Right lobe of liver (tissue), 6 donors: ENCODE results near the gene HOXA11. TPM values are rescaled to one million over a fixed set of nuclear protein-coding genes. Genes with fewer than 3 reads are reported as not detected.

ENCODE experiments used
- ATAC-seq, 4 donors: fragments of 200-7000 bp; cut with Tn5 transposase; one replicate each; pipeline ENCODE4 v1.9.1; 2020; ENCODE audit warnings: mild to moderate bottlenecking in 4 of 4, moderate library complexity in 4 of 4
- DNase-seq, 3 donors: peaks; one replicate each; pipeline ENCODE4 v3.0.0-alpha.2; 2020
- H3K27ac ChIP-seq, 3 donors: fragments of 200-600 bp; one replicate each; pipeline ENCODE4 v1.8.0; 2022
- H3K27me3 ChIP-seq, 2 donors: fragments of 200-600 bp; one replicate each; pipeline ENCODE4 v1.8.0; 2022
- H3K36me3 ChIP-seq, 4 donors: fragments of 200-600 bp; sonication (generic) in 1 of 4; one replicate each; pipeline versions ENCODE4 v1.5.1 to v1.8.0; 2017 to 2022; ENCODE audit warnings: control low read depth in 1 of 4
- H3K4me1 ChIP-seq, 4 donors: fragments of 200-600 bp; sonication (generic) in 1 of 4; one replicate each; pipeline versions ENCODE4 v1.5.1 to v1.8.0; 2017 to 2022; ENCODE audit warnings: control low read depth in 1 of 4
- H3K4me3 ChIP-seq, 3 donors: fragments of 200-600 bp; one replicate each; pipeline ENCODE4 v1.8.0; 2022
- H3K9me3 ChIP-seq, 4 donors: fragments of 200-600 bp; sonication (generic) in 1 of 4; one replicate each; pipeline versions ENCODE4 v1.5.1 to v1.8.0; 2017 to 2022; ENCODE audit warnings: control low read depth in 1 of 4
- POLR2A ChIP-seq: fragments of 450-650 bp; IDR thresholded peaks from one replicate; pipeline ENCODE4 v1.6.1; 2017; ENCODE audit warnings: antibody characterized with exemption, mild to moderate bottlenecking
- WGBS: methylation state at CpG from one replicate; pipeline ENCODE4 v1.1.6; 2018; ENCODE audit warnings: low coverage, low lambda C conversion rate; ENCODE audit not compliant: insufficient coverage; ENCODE audit errors: missing lambda C conversion rate; 5-methylcytosine and 5-hydroxymethylcytosine counted together
- intact Hi-C, 2 donors: fragments of 100-400 bp; cut with DNase I; formaldehyde crosslinking; loops; one replicate each; pipeline versions ENCODE4 v1.11.2 to v1.14.1; 2022
- long read RNA-seq: library from polyadenylated mRNA; unstranded; transcript quantifications from one replicate; pipeline ENCODE4 v2.0.0, GENCODE V29; 2019
- total RNA-seq, 6 experiments: library from RNA; depleted of rRNA in 2 of 6; stranded (reverse); fragments of >200 nt in 2 of 6; fragmentation: NEBNext Ultra II Directional in 3 of 6; extraction: Animal tissue kit (Norgen Biotek cat#: 25700) in 3 of 6; gene quantifications; one replicate each; pipeline versions ENCODE4 v1.1.0 to v1.2.4, GENCODE V29; 2016 to 2023
- TF ChIP-seq, protein P1 (sequence below), 4 donors: fragments of 200-600 bp in 3 of 4; fragments of 450-650 bp in 1 of 4; IDR thresholded peaks; one replicate each; pipeline versions ENCODE4 v1.5.1 to v1.8.0; 2016 to 2022; ENCODE audit warnings: antibody characterized with exemption in 4 of 4, mild to moderate bottlenecking in 2 of 4
- donor health status: DM: no; HTN: yes; CAD: no.
- donor health status: DM: no; HTN: no; CAD: no.
- donor health status: DM: no; HTN: no; CAD: no.
- donor health status: DM: no; HTN: yes; CAD: no.
- donor health status: DM: no; HTN: yes; CAD: no.

Gene HOXA11
- total RNA-seq: not detected
- long read RNA-seq: 0 reads

DNA sequence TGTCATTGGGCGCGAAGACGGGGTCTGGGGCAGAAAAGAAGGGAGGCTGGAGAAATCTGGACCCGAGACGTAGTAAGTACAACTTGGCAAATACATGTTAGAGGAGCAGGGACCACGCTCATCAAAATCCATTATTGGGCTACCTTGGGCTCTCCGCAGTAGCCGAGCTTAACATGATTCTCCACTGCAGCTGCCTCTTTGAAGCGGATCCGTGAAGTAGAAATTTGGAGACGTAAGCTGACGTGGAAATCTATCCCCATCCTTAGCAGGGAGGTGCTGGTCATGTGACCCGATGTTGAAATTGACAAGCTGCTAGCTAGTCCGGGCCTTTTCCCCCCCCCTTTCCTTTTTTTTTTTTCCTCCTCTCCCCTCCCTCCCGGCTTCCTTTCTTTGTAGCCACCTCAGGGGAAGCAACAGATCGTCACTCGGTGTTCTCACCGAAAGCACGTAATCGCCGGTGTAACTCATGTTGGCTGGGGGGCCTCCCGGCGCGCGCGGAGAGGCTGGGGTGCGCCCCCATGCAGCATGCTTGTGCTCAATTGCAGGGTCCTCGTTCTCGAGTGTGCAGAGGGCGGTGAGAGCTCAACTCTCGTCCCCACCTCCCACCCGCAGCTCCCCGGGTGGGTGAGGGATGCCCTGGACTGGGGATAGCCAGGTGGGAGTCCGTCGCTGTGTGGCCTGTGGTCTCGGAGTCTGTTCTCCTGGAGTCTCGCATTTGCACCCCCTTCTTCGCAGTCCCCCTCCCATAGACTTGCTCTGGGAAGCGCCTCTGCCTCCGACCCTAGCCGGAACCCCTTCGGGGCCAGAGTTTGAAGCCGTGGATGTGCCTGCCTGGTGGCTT, at the start of gene HOXA11:
Gene HOXA11, minus strand, starts transcription at position 220 of the 841 bp plus-strand sequence. Its CDS starts 88 bp downstream, at position 132.
- H3K9me3 ChIP-seq: no peaks in the 10 kb centered on the region
- DNase-seq: peak in 2 of 3 donors; percentile 23 to 31
- H3K27me3 ChIP-seq: peaks cover 27 to 86% of the 10 kb centered on the region in 2 donors
- H3K36me3 ChIP-seq: no peaks in the 10 kb centered on the region
- no peak within 1 kb of the TSS for H3K27ac ChIP-seq
- peaks cover 0 to 20% (median 0%) of the 10 kb centered on the region in 4 donors for H3K4me1 ChIP-seq
- WGBS: 6% methylated on average over 22 of the region's 43 CpGs
- no peak for ATAC-seq
- intact Hi-C loops: no loop called here
- H3K4me3 ChIP-seq: peak within 1 kb of the TSS in 2 of 3 donors; percentile 16 to 21
- TF ChIP-seq, protein P1, sequence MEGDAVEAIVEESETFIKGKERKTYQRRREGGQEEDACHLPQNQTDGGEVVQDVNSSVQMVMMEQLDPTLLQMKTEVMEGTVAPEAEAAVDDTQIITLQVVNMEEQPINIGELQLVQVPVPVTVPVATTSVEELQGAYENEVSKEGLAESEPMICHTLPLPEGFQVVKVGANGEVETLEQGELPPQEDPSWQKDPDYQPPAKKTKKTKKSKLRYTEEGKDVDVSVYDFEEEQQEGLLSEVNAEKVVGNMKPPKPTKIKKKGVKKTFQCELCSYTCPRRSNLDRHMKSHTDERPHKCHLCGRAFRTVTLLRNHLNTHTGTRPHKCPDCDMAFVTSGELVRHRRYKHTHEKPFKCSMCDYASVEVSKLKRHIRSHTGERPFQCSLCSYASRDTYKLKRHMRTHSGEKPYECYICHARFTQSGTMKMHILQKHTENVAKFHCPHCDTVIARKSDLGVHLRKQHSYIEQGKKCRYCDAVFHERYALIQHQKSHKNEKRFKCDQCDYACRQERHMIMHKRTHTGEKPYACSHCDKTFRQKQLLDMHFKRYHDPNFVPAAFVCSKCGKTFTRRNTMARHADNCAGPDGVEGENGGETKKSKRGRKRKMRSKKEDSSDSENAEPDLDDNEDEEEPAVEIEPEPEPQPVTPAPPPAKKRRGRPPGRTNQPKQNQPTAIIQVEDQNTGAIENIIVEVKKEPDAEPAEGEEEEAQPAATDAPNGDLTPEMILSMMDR (IDR thresholded peaks at IDR 0.05): no peak
- TF ChIP-seq POLR2A: no peak

DNA sequence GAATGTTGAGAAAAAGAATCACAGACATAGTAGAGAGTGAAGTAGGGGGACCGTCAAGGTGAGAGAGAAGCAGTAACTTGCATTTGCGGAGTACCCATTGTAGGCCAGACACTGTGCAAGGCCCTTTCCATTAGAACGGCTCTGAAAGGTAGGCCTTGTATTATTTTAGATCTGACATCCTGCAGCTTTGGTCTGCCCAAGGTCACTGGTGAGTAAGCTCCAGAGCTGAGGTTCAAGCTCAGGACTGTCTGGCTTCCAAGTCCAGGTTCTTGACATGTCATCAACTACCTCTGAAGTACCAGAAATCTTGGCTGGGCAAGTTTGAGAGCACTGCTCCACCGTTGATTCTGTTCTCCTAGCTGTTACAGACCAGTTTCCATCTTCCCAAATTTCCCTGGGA, 44.4 kb upstream of the HOXA11 start:
- DNase-seq (no peak), ATAC-seq (no peak)
- Histone ChIP-seq H3K36me3 (no peaks in the 10 kb centered on the region), H3K4me3 (no peak overlapping the region), H3K4me1 (peaks cover 0 to 5% (median 0%) of the 10 kb centered on the region in 4 donors), H3K27me3 (peaks cover 0 to 11% of the 10 kb centered on the region in 2 donors), H3K27ac (no peak overlapping the region), H3K9me3 (no peaks in the 10 kb centered on the region)
- intact Hi-C loops: no loop called here
- WGBS: 86% methylated on average over 2 of the region's 4 CpGs
- TF ChIP-seq, protein P1 (IDR thresholded peaks at IDR 0.05): no peak
- no peak for TF ChIP-seq POLR2A

DNA sequence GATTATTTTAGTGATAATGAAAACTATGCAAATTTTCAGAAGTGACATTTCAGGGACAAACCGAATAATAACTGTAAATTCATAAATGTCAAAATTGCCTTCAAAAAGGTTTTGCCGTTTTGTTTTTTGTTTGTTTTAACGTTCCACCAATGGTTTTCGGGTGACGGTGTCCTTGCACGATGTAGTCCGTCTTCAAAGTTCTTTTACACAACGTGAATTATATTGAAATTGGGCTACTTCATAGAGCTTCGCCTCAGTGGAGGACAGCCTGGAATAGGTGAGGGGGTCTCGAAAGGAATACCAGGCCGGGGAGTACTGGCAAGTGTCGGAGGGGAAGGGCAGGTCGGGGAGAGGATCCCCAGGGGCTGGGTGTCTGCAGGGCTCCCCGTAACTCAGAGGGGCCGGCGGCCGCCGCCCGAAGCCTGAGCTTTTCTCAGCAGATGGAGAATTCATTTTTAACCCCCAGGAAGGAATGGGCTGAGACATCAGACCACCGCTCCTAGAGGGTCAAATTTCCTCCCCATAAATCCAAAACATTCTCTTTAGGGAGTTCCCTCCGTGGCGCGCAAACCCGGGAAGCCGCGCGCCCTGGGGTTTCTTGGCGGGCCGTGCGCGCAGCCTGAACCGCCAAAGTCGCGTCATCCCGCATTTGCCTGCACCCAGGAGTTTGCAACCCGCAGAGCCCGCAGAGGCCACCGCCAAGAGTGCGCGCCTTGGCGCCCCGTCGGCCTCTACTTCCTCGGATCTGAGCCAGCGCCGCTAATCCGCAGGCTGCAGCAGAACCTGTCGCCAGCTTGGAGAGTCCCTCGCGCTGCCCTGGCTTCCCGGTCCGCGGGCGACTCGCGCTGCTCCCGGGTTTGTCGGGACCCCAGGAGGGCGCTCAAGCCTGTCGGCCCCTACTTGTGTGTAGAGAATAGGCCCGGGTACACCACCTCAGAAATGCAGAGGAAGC, 40.2 kb upstream of the HOXA11 start:
- no peak overlapping the region for H3K27ac ChIP-seq
- DNase-seq (no peak), ATAC-seq (peak in 2 of 4 donors; percentile 16 to 32)
- H3K4me1 ChIP-seq: peaks cover 0 to 5% (median 1%) of the 10 kb centered on the region in 4 donors
- no peaks in the 10 kb centered on the region for H3K9me3 ChIP-seq
- intact Hi-C loops: no loop called here
- peaks cover 0 to 26% of the 10 kb centered on the region in 2 donors for H3K27me3 ChIP-seq
- H3K36me3 ChIP-seq: no peaks in the 10 kb centered on the region
- TF ChIP-seq, protein P1 (IDR thresholded peaks at IDR 0.05): no peak
- no peak for TF ChIP-seq POLR2A
- no peak overlapping the region for H3K4me3 ChIP-seq
- WGBS: 13% methylated on average over 28 of the region's 61 CpGs

DNA sequence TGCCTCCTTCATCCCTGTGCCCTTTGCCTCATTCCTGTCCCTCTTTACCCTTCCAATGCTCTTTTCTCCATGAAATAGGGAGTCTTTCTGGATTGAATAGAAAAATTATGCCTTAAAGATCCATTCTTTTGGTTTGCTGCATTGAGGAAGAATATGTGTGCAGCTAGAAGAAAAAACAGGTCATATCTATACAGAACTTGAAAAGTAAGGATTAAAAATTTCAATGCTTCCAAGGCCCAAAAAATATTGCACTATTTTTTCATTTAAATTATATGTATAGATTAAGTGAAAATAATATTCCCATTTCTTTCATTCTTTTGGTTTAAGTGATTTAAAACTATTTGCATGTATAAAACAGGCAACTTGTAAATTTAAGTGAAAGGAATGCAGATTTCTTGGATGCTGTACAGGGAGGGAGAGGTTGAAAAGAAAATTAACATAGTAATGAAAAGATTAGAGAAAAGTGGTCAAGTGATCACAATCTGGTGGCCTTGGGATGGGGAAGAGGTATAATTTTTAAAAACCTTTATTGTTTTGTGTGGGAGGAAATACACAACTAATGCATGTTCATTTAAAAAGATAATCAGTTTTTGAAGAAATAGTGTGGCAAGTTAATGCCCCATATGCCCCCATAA, 39.0 kb upstream of the HOXA11 start:
- no peak for TF ChIP-seq POLR2A
- TF ChIP-seq, protein P1 (IDR thresholded peaks at IDR 0.05): no peak
- Histone ChIP-seq H3K27me3 (peaks cover 0 to 26% of the 10 kb centered on the region in 2 donors), H3K36me3 (no peaks in the 10 kb centered on the region), H3K9me3 (no peaks in the 10 kb centered on the region), H3K4me3 (no peak overlapping the region), H3K27ac (no peak overlapping the region), H3K4me1 (peaks cover 0 to 5% (median 1%) of the 10 kb centered on the region in 4 donors)
- intact Hi-C loops: no loop called here
- DNase-seq (no peak), ATAC-seq (no peak)
